GM12872 (cell line): Measurements from ENCODE around the gene PPP1R3D.

Source experiments
- TF ChIP-seq, protein P1 (sequence below): IDR thresholded peaks from 3 replicates; pipeline ENCODE4 v1.5.1; 2011; ENCODE audit warnings: low read depth, mild to moderate bottlenecking, low read length, moderate library complexity; ENCODE audit not compliant: insufficient read depth

Gene PPP1R3D

DNA sequence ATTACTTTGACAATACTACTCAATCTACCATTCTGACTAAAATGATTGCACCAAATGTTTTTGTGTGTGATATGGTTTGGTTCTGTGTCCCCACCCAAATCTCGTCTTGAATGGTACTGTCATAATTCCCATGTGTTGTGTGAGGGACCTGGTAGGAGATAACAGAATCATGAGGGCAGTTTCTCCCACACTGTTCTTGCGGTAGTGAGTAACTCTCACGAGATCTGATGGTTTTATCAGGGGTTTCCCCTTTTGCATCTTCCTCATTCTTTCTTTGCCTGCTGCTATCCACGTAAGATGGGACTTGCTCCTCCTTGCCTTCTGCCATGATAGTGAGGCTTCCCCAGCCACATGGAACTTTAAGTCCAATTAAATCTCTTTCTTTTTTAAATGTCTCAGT lies 27.5 kb downstream of the PPP1R3D start:
- TF ChIP-seq, protein P1, sequence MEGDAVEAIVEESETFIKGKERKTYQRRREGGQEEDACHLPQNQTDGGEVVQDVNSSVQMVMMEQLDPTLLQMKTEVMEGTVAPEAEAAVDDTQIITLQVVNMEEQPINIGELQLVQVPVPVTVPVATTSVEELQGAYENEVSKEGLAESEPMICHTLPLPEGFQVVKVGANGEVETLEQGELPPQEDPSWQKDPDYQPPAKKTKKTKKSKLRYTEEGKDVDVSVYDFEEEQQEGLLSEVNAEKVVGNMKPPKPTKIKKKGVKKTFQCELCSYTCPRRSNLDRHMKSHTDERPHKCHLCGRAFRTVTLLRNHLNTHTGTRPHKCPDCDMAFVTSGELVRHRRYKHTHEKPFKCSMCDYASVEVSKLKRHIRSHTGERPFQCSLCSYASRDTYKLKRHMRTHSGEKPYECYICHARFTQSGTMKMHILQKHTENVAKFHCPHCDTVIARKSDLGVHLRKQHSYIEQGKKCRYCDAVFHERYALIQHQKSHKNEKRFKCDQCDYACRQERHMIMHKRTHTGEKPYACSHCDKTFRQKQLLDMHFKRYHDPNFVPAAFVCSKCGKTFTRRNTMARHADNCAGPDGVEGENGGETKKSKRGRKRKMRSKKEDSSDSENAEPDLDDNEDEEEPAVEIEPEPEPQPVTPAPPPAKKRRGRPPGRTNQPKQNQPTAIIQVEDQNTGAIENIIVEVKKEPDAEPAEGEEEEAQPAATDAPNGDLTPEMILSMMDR = no peak

DNA sequence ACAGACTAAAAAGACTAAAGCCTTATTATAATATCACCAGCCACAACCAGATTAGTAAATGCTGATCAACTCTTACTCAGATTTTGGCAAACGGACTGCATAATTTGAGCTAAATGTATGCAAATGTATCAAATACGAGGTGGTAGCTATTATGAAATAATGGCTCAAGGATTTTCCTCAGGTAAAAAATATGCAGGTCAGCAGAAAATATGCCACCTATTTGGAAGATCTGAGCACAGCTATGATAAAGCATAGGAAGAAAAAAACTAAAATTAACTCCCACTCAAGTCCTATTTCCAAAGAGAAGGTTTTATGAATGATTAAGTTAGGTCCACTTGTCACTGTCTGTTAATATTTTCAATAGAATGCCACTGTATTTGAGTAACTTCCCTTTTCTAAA lies 29.1 kb downstream of the PPP1R3D start:
- TF ChIP-seq, protein P1 = no peak

DNA sequence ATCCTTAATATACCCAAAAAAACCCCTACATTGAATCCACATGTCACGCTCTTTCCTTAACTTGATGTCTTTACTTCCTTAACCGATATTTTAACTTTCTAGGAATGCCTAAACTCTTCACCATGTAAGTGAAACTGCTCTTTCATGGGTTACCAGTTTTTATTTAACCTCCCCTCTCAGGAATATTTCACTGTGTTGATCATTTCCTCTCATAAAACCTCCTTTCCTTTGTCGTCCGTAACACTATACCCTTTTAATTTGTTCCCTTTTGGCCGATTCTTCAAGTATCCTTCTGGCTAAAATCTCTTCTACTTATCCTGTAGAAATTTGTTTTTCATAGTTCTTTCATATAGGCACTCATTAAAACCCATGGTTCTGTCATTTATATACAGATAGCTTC lies 31.2 kb downstream of the PPP1R3D start:
- TF ChIP-seq, protein P1 = no peak

DNA sequence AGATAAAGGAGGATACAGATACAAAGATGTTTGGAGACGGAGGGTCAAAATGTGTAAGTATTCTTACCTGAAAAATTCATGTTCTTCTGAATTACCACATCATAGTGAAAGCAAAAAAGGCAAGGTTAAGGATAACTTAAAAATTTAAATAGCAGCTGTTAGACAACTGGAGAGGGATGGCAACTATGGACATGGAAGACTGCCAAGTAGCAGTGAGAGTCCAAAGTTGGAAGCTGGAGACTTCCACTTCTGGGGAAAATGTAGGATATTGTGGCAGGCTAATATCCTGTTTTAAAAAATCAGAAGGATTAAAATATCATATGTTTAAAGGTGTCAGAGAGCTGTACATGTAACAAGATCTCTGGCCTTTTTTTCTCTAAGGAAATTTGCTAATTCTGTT lies 36.5 kb downstream of the PPP1R3D start:
- TF ChIP-seq, protein P1 = no peak

DNA sequence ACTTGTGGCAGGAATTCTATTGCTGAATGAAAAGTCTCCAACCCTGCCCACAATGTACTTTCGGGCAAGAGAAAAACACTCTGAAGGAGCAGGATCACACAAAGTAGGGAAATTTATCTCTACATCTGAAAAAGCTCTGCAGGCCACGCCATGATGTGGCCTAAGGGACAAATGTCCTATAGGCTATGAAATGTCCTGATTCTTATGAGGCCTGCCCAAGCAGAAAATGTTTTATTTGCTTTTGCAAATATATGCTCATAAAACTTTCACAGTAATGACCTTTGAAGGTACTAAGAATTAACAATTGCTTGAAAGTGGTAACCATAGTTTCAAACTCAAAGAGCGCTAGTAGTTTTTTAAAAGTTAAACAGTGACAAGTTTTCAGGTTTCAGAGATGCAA lies 37.6 kb downstream of the PPP1R3D start:
- TF ChIP-seq, protein P1 = no peak

DNA sequence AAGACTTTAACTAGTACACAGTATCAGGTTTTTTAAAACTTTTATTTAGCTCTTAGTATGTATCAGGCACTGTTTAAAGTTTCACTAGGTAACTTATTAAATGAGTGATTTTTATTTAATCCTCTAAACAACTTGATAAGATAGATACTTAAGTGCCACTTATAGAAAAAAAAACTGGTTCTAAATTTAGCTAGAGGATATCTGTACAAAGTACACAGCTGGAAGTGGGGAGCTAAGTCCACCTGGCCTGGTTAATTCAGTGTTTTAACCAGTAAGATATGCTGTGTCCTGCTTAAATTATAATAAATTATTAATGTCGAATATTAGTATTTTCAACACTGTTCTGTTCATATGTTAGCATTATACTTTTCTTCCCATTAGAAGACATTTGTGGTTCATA lies 44.2 kb downstream of the PPP1R3D start:
- TF ChIP-seq, protein P1 = no peak

DNA sequence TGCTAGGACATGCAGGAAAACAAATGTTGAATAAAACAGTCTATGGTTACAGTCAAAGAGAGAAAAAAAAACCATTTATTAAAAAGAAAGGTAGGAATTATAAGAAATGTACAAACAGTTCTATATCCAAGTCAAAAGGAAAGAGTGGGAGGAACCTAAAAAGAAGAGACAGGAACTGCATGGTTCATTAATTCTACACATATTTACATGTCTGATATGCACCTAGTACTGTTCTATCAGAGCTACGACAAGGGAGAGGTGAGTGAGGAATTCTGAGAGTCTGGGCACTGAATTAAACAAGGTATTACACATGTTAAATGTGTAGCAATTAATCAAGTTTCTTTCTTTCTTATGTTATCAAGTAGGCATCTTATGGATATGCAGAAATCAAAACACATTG lies 48.5 kb downstream of the PPP1R3D start:
- TF ChIP-seq, protein P1 = no peak

DNA sequence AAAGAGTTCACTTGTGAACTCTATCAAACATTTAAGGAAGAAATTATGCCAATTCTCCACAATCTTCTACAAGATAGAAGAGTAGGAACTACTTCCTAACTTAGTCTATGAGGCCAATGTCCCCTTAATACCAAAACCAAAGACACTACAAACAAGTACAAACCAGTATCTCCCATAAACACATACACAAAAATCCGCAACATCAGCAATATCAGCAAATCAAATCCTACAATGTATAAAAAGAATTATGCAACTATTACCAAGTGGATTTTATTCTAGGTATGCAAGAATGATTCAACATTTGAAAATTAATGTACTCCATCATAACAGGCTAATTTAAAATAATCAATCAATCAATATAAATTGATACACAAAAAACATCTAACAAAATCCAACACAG lies 52.1 kb downstream of the PPP1R3D start:
- TF ChIP-seq, protein P1 = no peak
